H1 (cell line): ENCODE measurements around the gene SLC38A8. TPM values are rescaled to one million over a fixed set of nuclear protein-coding genes. Genes with fewer than 3 reads are reported as not detected.

ENCODE experiments used
- CTCF ChIA-PET: fragments of 300-600 bp; sonication (Branson Sonifier 250); formaldehyde crosslinking; loops from one replicate; lab custom pipeline; 2021; ENCODE audit not compliant: partially characterized antibody; lab: Charles Lee
- POLR2A ChIA-PET: fragments of 300-600 bp; sonication (Branson Sonifier 250); formaldehyde crosslinking; loops from one replicate; lab custom pipeline; 2021; ENCODE audit warnings: inconsistent platforms; ENCODE audit not compliant: partially characterized antibody; lab: Charles Lee
- DNase-seq, 2 experiments: peaks; one replicate each; pipeline versions ENCODE4 v3.0.0 to v3.0.0-alpha.2; 2010 to 2022; ENCODE audit warnings: low spot score in 2 of 2, low read depth in 1 of 2, mixed read lengths in 1 of 2
- FAIRE-seq: peaks from 2 replicates; lab custom pipeline; 2011; peaks lifted over from hg19 to GRCh38; lab: Jason Lieb, UNC
- H2AFZ ChIP-seq: 2 replicates; pipeline ENCODE4 v1.8.1; 2012; ENCODE audit warnings: low read length, inconsistent platforms
- H2AK5ac ChIP-seq: 2 replicates; pipeline ENCODE4 v1.6.1; 2013; ENCODE audit warnings: low read depth, low read length
- H2BK120ac ChIP-seq: replicated peaks from 2 replicates; pipeline ENCODE3; 2013; ENCODE audit warnings: low read depth, low read length, inconsistent platforms
- H2BK12ac ChIP-seq: 2 replicates; pipeline ENCODE4 v1.6.1; 2013; ENCODE audit warnings: low read depth, low read length
- H2BK15ac ChIP-seq: 2 replicates; pipeline ENCODE4 v1.6.1; 2013; ENCODE audit warnings: low read length
- H2BK20ac ChIP-seq: 2 replicates; pipeline ENCODE4 v1.6.1; 2013; ENCODE audit warnings: low read length
- H2BK5ac ChIP-seq: 2 replicates; pipeline ENCODE4 v1.6.1; 2013; ENCODE audit warnings: low read depth, low read length
- H3K14ac ChIP-seq: 2 replicates; pipeline ENCODE4 v1.6.1; 2013; ENCODE audit warnings: inconsistent platforms; ENCODE audit not compliant: insufficient read length
- H3K18ac ChIP-seq: 2 replicates; pipeline ENCODE4 v1.6.1; 2013; ENCODE audit warnings: low read length; ENCODE audit errors: extremely low read depth
- H3K23ac ChIP-seq: 2 replicates; pipeline ENCODE4 v1.6.1; 2013; ENCODE audit warnings: inconsistent platforms; ENCODE audit not compliant: insufficient read length
- H3K23me2 ChIP-seq: 2 replicates; pipeline ENCODE4 v1.6.1; 2013; ENCODE audit warnings: low read depth, low read length
- H3K27ac ChIP-seq: 2 replicates; pipeline ENCODE4 v1.6.1; 2011; ENCODE audit warnings: low read depth, low read length, inconsistent platforms
- H3K27me3 ChIP-seq, 4 experiments: replicated peaks in 1 of 4; 1 replicate in 1 of 4; 2 replicates in 3 of 4; pipeline versions ENCODE4 v1.6.1 to v1.8.1; 2011 to 2013; ENCODE audit warnings: low read length in 3 of 4, mild to moderate bottlenecking in 3 of 4, inconsistent platforms in 2 of 4, mixed read lengths in 2 of 4, moderate library complexity in 1 of 4; ENCODE audit not compliant: control insufficient read depth in 3 of 4, insufficient read depth in 3 of 4; ENCODE audit errors: extremely low read depth in 1 of 4
- H3K36me3 ChIP-seq, 4 experiments: 2 replicates each; pipeline versions ENCODE4 v1.6.1 to v1.8.1; 2011 to 2013; ENCODE audit warnings: mild to moderate bottlenecking in 4 of 4, low read length in 3 of 4, moderate library complexity in 2 of 4, control low read depth in 1 of 4, inconsistent platforms in 1 of 4; ENCODE audit not compliant: insufficient read depth in 4 of 4, control insufficient read depth in 2 of 4
- H3K4ac ChIP-seq: replicated peaks from 2 replicates; pipeline ENCODE3; 2013; ENCODE audit warnings: low read length, low read depth, mixed read lengths, inconsistent platforms; ENCODE audit not compliant: insufficient read length
- H3K4me1 ChIP-seq, 4 experiments: replicated peaks in 1 of 4; 1 replicate in 1 of 4; 2 replicates in 3 of 4; pipeline versions ENCODE4 v1.6.1 to v1.8.1; 2011 to 2013; ENCODE audit warnings: low read length in 3 of 4, inconsistent platforms in 2 of 4, mixed read lengths in 1 of 4; ENCODE audit not compliant: insufficient read depth in 4 of 4, control insufficient read depth in 3 of 4
- H3K4me2 ChIP-seq, 2 experiments: 2 replicates each; pipeline versions ENCODE4 v1.6.1 to v1.8.1; 2011 to 2013; ENCODE audit warnings: low read depth in 2 of 2, low read length in 2 of 2, control low read depth in 1 of 2, inconsistent platforms in 1 of 2, mild to moderate bottlenecking in 1 of 2; ENCODE audit not compliant: insufficient read depth in 1 of 2
- H3K4me3 ChIP-seq, 4 experiments: fragments of 200-600, 300-600 bp in 1 of 4; sonication (generic), shearing (Covaris generic), sonication (Bioruptor Twin) in 1 of 4; 2 replicates each; pipeline versions ENCODE4 v1.5.1 to v1.8.1; 2011 to 2016; ENCODE audit warnings: low read length in 4 of 4, low read depth in 3 of 4, control low read depth in 2 of 4, inconsistent platforms in 2 of 4, mild to moderate bottlenecking in 2 of 4, mixed read lengths in 1 of 4, moderate library complexity in 1 of 4; ENCODE audit not compliant: insufficient read depth in 2 of 4; ENCODE audit errors: extremely low read depth in 1 of 4
- H3K56ac ChIP-seq: replicated peaks from 2 replicates; pipeline ENCODE3; 2013; ENCODE audit warnings: low read depth, mild to moderate bottlenecking, mixed read lengths, low read length, inconsistent platforms; ENCODE audit not compliant: insufficient read length
- H3K79me1 ChIP-seq: 2 replicates; pipeline ENCODE4 v1.6.1; 2013; ENCODE audit warnings: low read depth, low read length, control low read depth
- H3K79me2 ChIP-seq, 2 experiments: 2 replicates each; pipeline versions ENCODE4 v1.6.1 to v1.8.1; 2012 to 2013; ENCODE audit warnings: low read length in 2 of 2, mild to moderate bottlenecking in 2 of 2, inconsistent platforms in 1 of 2; ENCODE audit not compliant: insufficient read depth in 2 of 2, control insufficient read depth in 1 of 2
- H3K9ac ChIP-seq, 4 experiments: replicated peaks in 1 of 4; 1 replicate in 1 of 4; 2 replicates in 3 of 4; pipeline versions ENCODE4 v1.6.1 to v1.8.1; 2011 to 2013; ENCODE audit warnings: low read depth in 3 of 4, low read length in 3 of 4, control low read depth in 2 of 4, mild to moderate bottlenecking in 2 of 4, moderate library complexity in 2 of 4, inconsistent platforms in 1 of 4; ENCODE audit errors: extremely low read depth in 1 of 4
- H3K9me3 ChIP-seq, 2 experiments: 2 replicates each; pipeline versions ENCODE4 v1.6.1 to v1.8.1; 2012 to 2013; ENCODE audit warnings: mild to moderate bottlenecking in 2 of 2, moderate library complexity in 2 of 2, control low read depth in 1 of 2, inconsistent platforms in 1 of 2, low read depth in 1 of 2, low read length in 1 of 2, mixed read lengths in 1 of 2; ENCODE audit not compliant: insufficient read depth in 2 of 2
- H4K20me1 ChIP-seq, 2 experiments: replicated peaks in 1 of 2; 2 replicates each; pipeline versions ENCODE3 to v1.8.1; 2011 to 2013; ENCODE audit warnings: inconsistent platforms in 2 of 2, low read length in 2 of 2, mild to moderate bottlenecking in 1 of 2; ENCODE audit not compliant: insufficient read depth in 2 of 2, control insufficient read depth in 1 of 2
- H4K5ac ChIP-seq: 2 replicates; pipeline ENCODE4 v1.6.1; 2013; ENCODE audit warnings: low read length, low read depth, mixed read lengths, inconsistent platforms; ENCODE audit not compliant: insufficient read length
- H4K8ac ChIP-seq: 2 replicates; pipeline ENCODE4 v1.8.0; 2013; ENCODE audit warnings: mild to moderate bottlenecking, moderate library complexity, low read length, inconsistent platforms; ENCODE audit not compliant: insufficient read depth; ENCODE audit errors: extremely low read depth
- H4K91ac ChIP-seq: replicated peaks from 2 replicates; pipeline ENCODE3; 2013; ENCODE audit warnings: low read length, mixed read lengths, inconsistent platforms; ENCODE audit not compliant: insufficient read length
- ATF3 ChIP-seq: IDR thresholded peaks from 2 replicates; pipeline ENCODE4 v1.6.1; 2011; ENCODE audit warnings: low read depth, mild to moderate bottlenecking, low read length; ENCODE audit not compliant: insufficient read depth
- BCL11A ChIP-seq, 2 experiments: IDR thresholded peaks; one replicate each; pipeline ENCODE4 v1.6.1; 2011; ENCODE audit warnings: low read depth in 2 of 2, low read length in 2 of 2, mild to moderate bottlenecking in 2 of 2
- CREB1 ChIP-seq: IDR thresholded peaks from 2 replicates; pipeline ENCODE4 v1.6.1; 2012; ENCODE audit warnings: inconsistent platforms
- CTCF ChIP-seq, 3 experiments: IDR thresholded peaks; 1 replicate in 2 of 3; 2 replicates in 1 of 3; pipeline versions ENCODE4 v1.5.1 to v1.6.1; 2011; ENCODE audit warnings: low read length in 3 of 3, mild to moderate bottlenecking in 3 of 3, inconsistent platforms in 2 of 3, low read depth in 1 of 3, moderate library complexity in 1 of 3; ENCODE audit not compliant: insufficient read depth in 1 of 3; ENCODE audit errors: control extremely low read depth in 1 of 3
- EGR1 ChIP-seq: IDR thresholded peaks from 2 replicates; pipeline ENCODE4 v1.6.1; 2011; ENCODE audit warnings: low read depth, low read length, borderline replicate concordance
- NANOG ChIP-seq: IDR thresholded peaks from 2 replicates; pipeline ENCODE4 v1.6.1; 2011; ENCODE audit warnings: low read length, low read depth, mild to moderate bottlenecking, inconsistent platforms; ENCODE audit not compliant: insufficient read depth, poor library complexity, severe bottlenecking
- POLR2AphosphoS5 ChIP-seq: IDR thresholded peaks from 2 replicates; pipeline ENCODE4 v1.6.1; 2011; ENCODE audit warnings: low read depth, low read length
- POU5F1 ChIP-seq: IDR thresholded peaks from 2 replicates; pipeline ENCODE4 v1.6.1; 2011; ENCODE audit warnings: low read depth, mild to moderate bottlenecking, low read length, moderate library complexity
- RXRA ChIP-seq: IDR thresholded peaks from 2 replicates; pipeline ENCODE4 v1.6.1; 2011; ENCODE audit warnings: low read depth, mild to moderate bottlenecking, low read length, moderate library complexity; ENCODE audit not compliant: insufficient read depth
- SP2 ChIP-seq: IDR thresholded peaks from 2 replicates; pipeline ENCODE4 v1.6.1; 2012; ENCODE audit warnings: mild to moderate bottlenecking, low read length, inconsistent platforms
- SRF ChIP-seq: IDR thresholded peaks from 2 replicates; pipeline ENCODE4 v1.6.1; 2011; ENCODE audit warnings: mild to moderate bottlenecking, low read depth, low read length, moderate library complexity
- WGBS, 2 experiments: shearing (Covaris generic) in 1 of 2; methylation state at CpG; one replicate each; pipeline versions ENCODE4 v1.1.6 to v1.1.7; 2013 to 2015; ENCODE audit warnings: low lambda C conversion rate in 2 of 2, mixed read lengths in 2 of 2, inconsistent platforms in 1 of 2, low coverage in 1 of 2, missing lambda C conversion rate in 1 of 2; ENCODE audit not compliant: insufficient replicate concordance in 2 of 2, insufficient coverage in 1 of 2, insufficient read length in 1 of 2; ENCODE audit errors: extremely low coverage in 1 of 2, missing lambda C conversion rate in 1 of 2; 5-methylcytosine and 5-hydroxymethylcytosine counted together
- polyA plus RNA-seq, 7 experiments: library from polyadenylated mRNA; depleted of rRNA in 3 of 7; stranded (reverse) in 5 of 7; unstranded in 2 of 7; fragments of >200 nt in 5 of 7; fragments of 200-250 nt in 2 of 7; gene quantifications; 1 replicate in 5 of 7; 2 replicates in 1 of 7; 4 replicates in 1 of 7; pipeline versions ENCODE4 v1.2.1 to v1.2.3, GENCODE V29; 2011 to 2013; ENCODE audit warnings: missing spikeins in 2 of 7, mixed read lengths in 2 of 7
- total RNA-seq: library from RNA; stranded (reverse); fragmentation: NEBNext Ultra II Directional; extraction: Animal tissue kit (Norgen Biotek cat#: 25700); gene quantifications from 2 replicates; pipeline ENCODE4 v1.2.1, GENCODE V29; 2021

Gene SLC38A8
- total and polyA plus RNA-seq, 2 of the 8 experiments (the other 6 are each of a cell fraction or from before 2014, with no cell fraction given): 0.08 TPM; not detected in 1

GRCh38 chr16:84082110-84082509 is 39.5 kb upstream of the SLC38A8 start:
- no peaks in the 10 kb centered on the region for H3K4me1 ChIP-seq
- no peak overlapping the region for H4K91ac ChIP-seq
- 82% methylated on average over 6 of the region's 6 CpGs; no CpG with 5 or more reads in 1 of the 2 experiments for WGBS, 2 experiments
- H3K18ac ChIP-seq: no peak overlapping the region
- H3K27me3 ChIP-seq: no peaks in the 10 kb centered on the region
- no peaks in the 10 kb centered on the region for H3K23me2 ChIP-seq
- H3K4ac ChIP-seq: no peak overlapping the region
- no peak overlapping the region for H3K4me3 ChIP-seq
- no peak overlapping the region for H4K8ac ChIP-seq
- ChIA-PET CTCF (interaction anchor here (1.3 to 5.6 kb wide), 3 partner anchors 13 to 85 kb away, joined by 4 to 32 read pairs (median 15); no protein-coding TSS in a partner anchor), POLR2A (no interaction called here)
- peaks cover 15 to 36% (median 26%) of the 10 kb centered on the region in 4 experiments; a peak in 7 of 8 replicates for H3K36me3 ChIP-seq
- no peak overlapping the region for H3K9ac ChIP-seq
- H2BK5ac ChIP-seq: no peak overlapping the region
- no peak overlapping the region for H3K56ac ChIP-seq
- H2BK120ac ChIP-seq: no peak overlapping the region
- no peak overlapping the region for H2AK5ac ChIP-seq
- no peaks in the 10 kb centered on the region; the same call in 1 of the 2 replicates for H3K79me1 ChIP-seq
- no peak overlapping the region for H3K27ac ChIP-seq
- no peak overlapping the region for H3K23ac ChIP-seq
- no peak overlapping the region for H4K5ac ChIP-seq
- H2BK20ac ChIP-seq: no peak overlapping the region
- DNase-seq (no peak), FAIRE-seq (no peak)
- no peak overlapping the region for H2BK12ac ChIP-seq
- H2BK15ac ChIP-seq: no peak overlapping the region
- H4K20me1 ChIP-seq: peaks cover 0 to 4% of the 10 kb centered on the region in 2 experiments
- no peak overlapping the region for H3K14ac ChIP-seq
- no peak overlapping the region for H3K4me2 ChIP-seq
- no peaks in the 10 kb centered on the region for H3K9me3 ChIP-seq
- no peak overlapping the region for H2AFZ ChIP-seq
- H3K79me2 ChIP-seq: peaks cover 0 to 8% of the 10 kb centered on the region in 2 experiments; a peak in 2 of 4 replicates
- no peak for TF ChIP-seq ATF3
- no peak for TF ChIP-seq BCL11A (IDR thresholded peaks at IDR 0.05; ENCODE audit: low read depth in 2 of 2, low read length in 2 of 2)
- no peak for TF ChIP-seq SP2
- no peak for TF ChIP-seq SRF
- TF ChIP-seq CREB1: no peak
- no peak for TF ChIP-seq NANOG
- TF ChIP-seq EGR1: no peak
- no peak for TF ChIP-seq POLR2AphosphoS5
- TF ChIP-seq POU5F1: no peak
- TF ChIP-seq RXRA: no peak
- no peak for TF ChIP-seq CTCF (IDR thresholded peaks at IDR 0.05; ENCODE audit: control extremely low read depth in 1 of 3, insufficient read depth in 1 of 3, low read depth in 1 of 3, low read length in 3 of 3)
